Endothelial cell of umbilical vein (primary cell): ENCODE measurements around the gene ERBB4. TPM values are rescaled to one million over a fixed set of nuclear protein-coding genes. Genes with fewer than 3 reads are reported as not detected.

Experiments
- BruUV-seq: library from RNA; stranded (reverse); fragments of 400-500 nt; replicated peaks from 2 replicates; lab custom pipeline; 2021; lab: Mats Ljungman, UMichigan
- CTCF ChIA-PET: fragments of 300-600, 350-600 bp; sonication (Branson Sonifier 250); formaldehyde crosslinking; loops from one replicate; lab custom pipeline; 2021; ENCODE audit warnings: antibody characterized with exemption, inconsistent platforms; lab: Charles Lee
- POLR2A ChIA-PET: fragments of 300-600, 350-600 bp; sonication (Branson Sonifier 250); formaldehyde crosslinking; loops from one replicate; lab custom pipeline; 2021; ENCODE audit warnings: antibody characterized with exemption, inconsistent platforms; lab: Charles Lee
- DNase-seq: peaks from one replicate; pipeline ENCODE4 v3.0.0-alpha.2; 2011; ENCODE audit warnings: low read depth, low spot score
- FAIRE-seq: peaks from 2 replicates; lab custom pipeline; 2011; peaks lifted over from hg19 to GRCh38; lab: Jason Lieb, UNC
- H2AFZ ChIP-seq: 2 replicates; pipeline ENCODE4 v1.6.0; 2012; ENCODE audit warnings: low read depth, low read length, control low read depth, inconsistent platforms
- H3K27ac ChIP-seq: 2 replicates; pipeline ENCODE4 v1.5.1; 2011; ENCODE audit warnings: low read depth, mild to moderate bottlenecking, control low read depth, low read length, moderate library complexity; ENCODE audit not compliant: insufficient read depth
- H3K27me3 ChIP-seq, 2 experiments: 2 replicates each; pipeline versions ENCODE4 v1.6.0 to v1.6.1; 2011; ENCODE audit warnings: low read length in 2 of 2, mixed read lengths in 1 of 2; ENCODE audit not compliant: control insufficient read depth in 2 of 2, insufficient read depth in 2 of 2
- H3K36me3 ChIP-seq, 2 experiments: 2 replicates in 1 of 2; 3 replicates in 1 of 2; pipeline ENCODE4 v1.5.1; 2011; ENCODE audit warnings: low read length in 2 of 2, mild to moderate bottlenecking in 1 of 2, moderate library complexity in 1 of 2; ENCODE audit not compliant: control insufficient read depth in 2 of 2, insufficient read depth in 2 of 2; ENCODE audit errors: extremely low read depth in 1 of 2
- H3K4me1 ChIP-seq: 3 replicates; pipeline ENCODE4 v1.5.1; 2011; ENCODE audit warnings: mild to moderate bottlenecking, low read length; ENCODE audit not compliant: control insufficient read depth, insufficient read depth; ENCODE audit errors: extremely low read depth
- H3K4me2 ChIP-seq: 2 replicates; pipeline ENCODE4 v1.6.1; 2011; ENCODE audit warnings: low read length, control low read depth, mixed read lengths; ENCODE audit not compliant: insufficient read depth
- H3K4me3 ChIP-seq, 3 experiments: fragments of 200-600 bp in 1 of 3; sonication (generic), shearing (Covaris generic) in 1 of 3; replicated peaks in 1 of 3; 2 replicates each; pipeline ENCODE4 v1.5.1; 2011 to 2016; ENCODE audit warnings: control low read depth in 3 of 3, low read length in 3 of 3, mild to moderate bottlenecking in 2 of 3, inconsistent platforms in 1 of 3, low read depth in 1 of 3, moderate library complexity in 1 of 3; ENCODE audit not compliant: insufficient read depth in 1 of 3
- H3K79me2 ChIP-seq: 2 replicates; pipeline ENCODE4 v1.6.0; 2012; ENCODE audit warnings: low read length, inconsistent platforms; ENCODE audit not compliant: control insufficient read depth, insufficient read depth
- H3K9ac ChIP-seq: replicated peaks from 2 replicates; pipeline ENCODE3; 2011; ENCODE audit warnings: low read length, control low read depth; ENCODE audit not compliant: insufficient read depth; ENCODE audit errors: extremely low read depth
- H3K9me1 ChIP-seq: replicated peaks from 3 replicates; pipeline ENCODE4 v1.6.0; 2011; ENCODE audit warnings: mild to moderate bottlenecking, low read length; ENCODE audit not compliant: control insufficient read depth, insufficient read depth; ENCODE audit errors: extremely low read depth
- H3K9me3 ChIP-seq: replicated peaks from 2 replicates; pipeline ENCODE4 v1.5.1; 2012; ENCODE audit warnings: low read length, inconsistent platforms; ENCODE audit not compliant: control insufficient read depth, insufficient read depth
- H4K20me1 ChIP-seq: replicated peaks from 2 replicates; pipeline ENCODE3; 2011; ENCODE audit warnings: mild to moderate bottlenecking, low read length; ENCODE audit not compliant: control insufficient read depth, insufficient read depth; ENCODE audit errors: extremely low read depth
- EZH2 ChIP-seq: IDR thresholded peaks from 2 replicates; pipeline ENCODE4 v1.6.1; 2012; ENCODE audit warnings: borderline replicate concordance, low read depth, mild to moderate bottlenecking, moderate library complexity, low read length, inconsistent platforms; ENCODE audit not compliant: severe bottlenecking
- FOS ChIP-seq: IDR thresholded peaks from 2 replicates; pipeline ENCODE4 v1.6.1; 2011; ENCODE audit warnings: mild to moderate bottlenecking, low read length, moderate library complexity, borderline replicate concordance; ENCODE audit not compliant: insufficient read depth
- GATA2 ChIP-seq: IDR thresholded peaks from 2 replicates; pipeline ENCODE4 v1.7.0; 2011; ENCODE audit warnings: low read depth, mild to moderate bottlenecking, moderate library complexity, mixed read lengths, low read length; ENCODE audit not compliant: insufficient read length, insufficient read depth
- JUN ChIP-seq: IDR thresholded peaks from 2 replicates; pipeline ENCODE4 v1.6.1; 2011; ENCODE audit warnings: borderline replicate concordance, low read depth; ENCODE audit not compliant: insufficient read length, insufficient read depth
- MYC ChIP-seq: IDR thresholded peaks from one replicate; pipeline ENCODE4 v1.6.1; 2011; ENCODE audit warnings: mild to moderate bottlenecking, low read depth, low read length
- POLR2A ChIP-seq: IDR thresholded peaks from 2 replicates; pipeline ENCODE4 v1.6.1; 2012; ENCODE audit warnings: low read depth, mild to moderate bottlenecking, control low read depth, low read length
- POLR2AphosphoS5 ChIP-seq: IDR thresholded peaks from 2 replicates; pipeline ENCODE4 v1.6.1; 2012; ENCODE audit warnings: low read depth, mild to moderate bottlenecking, control low read depth, low read length, moderate library complexity; ENCODE audit not compliant: insufficient read depth
- dilution Hi-C: fragments of 300-500 bp; cut with MboI; formaldehyde crosslinking; loops from one replicate; pipeline ENCODE4 v1.15.0; 2019; ENCODE audit warnings: low sequenced_read_pairs; ENCODE audit not compliant: extremely low pct_ligation_motif_present
- intact Hi-C: fragments of 100-400 bp; cut with micrococcal nuclease; formaldehyde crosslinking; loops from one replicate; pipeline ENCODE4 v1.10.0; 2022
- polyA plus RNA-seq, 4 experiments: library from polyadenylated mRNA; depleted of rRNA in 3 of 4; stranded (reverse) in 3 of 4; unstranded in 1 of 4; fragments of >200 nt; gene quantifications; 2 replicates each; pipeline versions ENCODE4 v1.2.1 to v1.2.3, GENCODE V29; 2011 to 2012; ENCODE audit warnings: missing spikeins in 1 of 4
- total RNA-seq: library from RNA; stranded (reverse); gene quantifications from 2 replicates; pipeline ENCODE4 v1.2.3, GENCODE V29; 2021
- TF ChIP-seq, protein P1 (sequence below), 2 donors: IDR thresholded peaks; 1 replicate in 1 of 2; 2 replicates in 1 of 2; pipeline ENCODE4 v1.5.1; 2011; ENCODE audit warnings: low read length in 2 of 2, mild to moderate bottlenecking in 2 of 2, moderate library complexity in 2 of 2, control low read depth in 1 of 2, inconsistent platforms in 1 of 2, low read depth in 1 of 2; ENCODE audit not compliant: insufficient read depth in 1 of 2; ENCODE audit errors: extremely low read depth in 1 of 2
- TF ChIP-seq, protein P2 (sequence below): IDR thresholded peaks from 2 replicates; pipeline ENCODE4 v1.6.1; 2011; ENCODE audit not compliant: insufficient read depth, insufficient read length

Gene ERBB4
- total and polyA plus RNA-seq, 2 donors (not counting 3 experiments of a cell fraction or from before 2014, with no cell fraction given): 0.01 to 0.27 TPM

DNA sequence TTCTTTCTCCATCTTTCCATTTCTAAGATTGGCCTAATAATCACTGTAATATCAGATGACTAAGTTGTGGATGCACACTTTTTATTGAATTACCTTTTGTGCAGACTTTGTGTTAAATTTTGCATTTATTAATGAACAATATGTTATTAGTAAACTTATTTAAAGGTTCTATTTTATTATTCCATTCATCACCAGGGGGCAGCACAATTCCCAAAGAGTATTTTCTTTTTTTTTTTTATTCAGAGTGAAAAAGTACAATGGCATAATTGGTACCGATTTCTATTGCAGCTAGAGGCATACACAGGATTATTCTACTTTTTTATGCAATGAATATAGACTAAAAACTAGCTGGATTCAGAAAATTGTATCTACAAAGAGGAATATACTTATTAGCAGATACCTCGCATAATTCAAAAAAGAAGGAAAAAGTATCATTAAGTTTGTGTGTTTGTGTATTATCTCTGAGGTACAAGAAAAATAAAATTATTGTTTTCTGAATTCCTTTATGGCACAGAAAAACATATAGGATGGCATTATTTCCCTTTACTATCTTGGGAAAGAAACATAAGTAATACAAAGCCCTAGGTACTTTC lies 390.6 kb downstream of the ERBB4 start:
- Histone ChIP-seq H3K4me1 (no peaks in the 10 kb centered on the region), H2AFZ (no peak overlapping the region), H3K27ac (no peak overlapping the region), H4K20me1 (no peaks in the 10 kb centered on the region), H3K9ac (no peak overlapping the region), H3K79me2 (no peaks in the 10 kb centered on the region), H3K9me3 (no peaks in the 10 kb centered on the region), H3K4me2 (no peak overlapping the region), H3K36me3 (no peaks in the 10 kb centered on the region), H3K9me1 (no peaks in the 10 kb centered on the region), H3K4me3 (no peak overlapping the region), H3K27me3 (no peaks in the 10 kb centered on the region)
- POLR2A ChIA-PET: no interaction called here
- CTCF ChIA-PET: interaction anchor here (0.6 to 1.3 kb wide), 9 partner anchors 9 to 419 kb away, joined by 3 to 15 read pairs (median 3); no protein-coding TSS in a partner anchor
- no TSS peak for BruUV-seq
- FAIRE-seq: no peak
- TF ChIP-seq, protein P1, sequence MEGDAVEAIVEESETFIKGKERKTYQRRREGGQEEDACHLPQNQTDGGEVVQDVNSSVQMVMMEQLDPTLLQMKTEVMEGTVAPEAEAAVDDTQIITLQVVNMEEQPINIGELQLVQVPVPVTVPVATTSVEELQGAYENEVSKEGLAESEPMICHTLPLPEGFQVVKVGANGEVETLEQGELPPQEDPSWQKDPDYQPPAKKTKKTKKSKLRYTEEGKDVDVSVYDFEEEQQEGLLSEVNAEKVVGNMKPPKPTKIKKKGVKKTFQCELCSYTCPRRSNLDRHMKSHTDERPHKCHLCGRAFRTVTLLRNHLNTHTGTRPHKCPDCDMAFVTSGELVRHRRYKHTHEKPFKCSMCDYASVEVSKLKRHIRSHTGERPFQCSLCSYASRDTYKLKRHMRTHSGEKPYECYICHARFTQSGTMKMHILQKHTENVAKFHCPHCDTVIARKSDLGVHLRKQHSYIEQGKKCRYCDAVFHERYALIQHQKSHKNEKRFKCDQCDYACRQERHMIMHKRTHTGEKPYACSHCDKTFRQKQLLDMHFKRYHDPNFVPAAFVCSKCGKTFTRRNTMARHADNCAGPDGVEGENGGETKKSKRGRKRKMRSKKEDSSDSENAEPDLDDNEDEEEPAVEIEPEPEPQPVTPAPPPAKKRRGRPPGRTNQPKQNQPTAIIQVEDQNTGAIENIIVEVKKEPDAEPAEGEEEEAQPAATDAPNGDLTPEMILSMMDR (IDR thresholded peaks at IDR 0.05; ENCODE audit: extremely low read depth in 1 of 2, insufficient read depth in 1 of 2, low read depth in 1 of 2, low read length in 2 of 2): peak; percentile 19 to 21
- no peak for TF ChIP-seq FOS
- TF ChIP-seq MYC: no peak
- TF ChIP-seq EZH2: no peak
- peak; percentile 39 for DNase-seq
- intact Hi-C loops: loop anchor here (1.0 to 5.0 kb wide), 5 partner anchors 101 to 419 kb away; no protein-coding TSS in a partner anchor
- dilution Hi-C loops: no loop called here

DNA sequence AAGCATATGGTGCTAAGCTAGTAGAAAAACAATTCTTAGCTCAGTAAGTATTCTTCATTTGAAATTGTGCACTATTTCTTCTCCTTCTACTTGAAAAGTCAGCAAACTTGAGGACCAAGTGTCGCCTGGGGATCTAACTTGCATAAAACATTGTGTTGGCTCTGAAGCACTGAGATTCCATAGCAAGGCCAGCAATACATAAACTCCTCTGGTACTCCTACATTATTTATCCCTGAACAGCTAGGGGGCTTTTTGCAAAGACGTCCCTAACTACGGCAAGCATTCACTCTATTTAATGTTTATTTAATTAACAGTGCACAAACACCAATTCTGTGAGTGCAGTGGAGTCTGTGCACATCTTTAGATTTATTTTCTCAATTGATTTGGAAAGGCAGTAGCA lies 392.2 kb downstream of the ERBB4 start:
- intact Hi-C loops (loop anchor here (2.0 to 5.0 kb wide), 3 partner anchors 142 to 421 kb away; no protein-coding TSS in a partner anchor), dilution Hi-C loops (no loop called here)
- no peak overlapping the region for H2AFZ ChIP-seq
- H4K20me1 ChIP-seq: no peaks in the 10 kb centered on the region
- ChIA-PET CTCF (interaction anchor here (1.0 to 2.9 kb wide), 9 partner anchors 9 to 421 kb away, joined by 3 to 16 read pairs (median 5); no protein-coding TSS in a partner anchor), POLR2A (no interaction called here)
- H3K4me1 ChIP-seq: no peaks in the 10 kb centered on the region
- no peaks in the 10 kb centered on the region for H3K27me3 ChIP-seq
- no peaks in the 10 kb centered on the region for H3K36me3 ChIP-seq
- FAIRE-seq (no peak), DNase-seq (no peak)
- no peak overlapping the region for H3K9ac ChIP-seq
- H3K4me2 ChIP-seq: no peak overlapping the region
- TF ChIP-seq GATA2 (no peak), POLR2A (no peak), POLR2AphosphoS5 (no peak), MYC (no peak), EZH2 (no peak), JUN (no peak), FOS (no peak)
- TF ChIP-seq, protein P1 (IDR thresholded peaks at IDR 0.05; ENCODE audit: extremely low read depth in 1 of 2, insufficient read depth in 1 of 2, low read depth in 1 of 2, low read length in 2 of 2): no peak
- TF ChIP-seq, protein P2, sequence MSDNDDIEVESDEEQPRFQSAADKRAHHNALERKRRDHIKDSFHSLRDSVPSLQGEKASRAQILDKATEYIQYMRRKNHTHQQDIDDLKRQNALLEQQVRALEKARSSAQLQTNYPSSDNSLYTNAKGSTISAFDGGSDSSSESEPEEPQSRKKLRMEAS: no peak
- H3K27ac ChIP-seq: no peak overlapping the region
- no peak overlapping the region for H3K4me3 ChIP-seq
- BruUV-seq: no TSS peak
- H3K9me3 ChIP-seq: no peaks in the 10 kb centered on the region
- H3K9me1 ChIP-seq: no peaks in the 10 kb centered on the region
- H3K79me2 ChIP-seq: no peaks in the 10 kb centered on the region
